Measurements from ENCODE around the gene UBL7.

The UBL7 gene

GRCh38 chr15:74422652-74423430 is 38.1 kb downstream of the UBL7 start:
- no peak for FAIRE-seq

- FAIRE-seq = no peak
Measured at GRCh38 chr15:74422265-74422651, 38.7 kb downstream of the UBL7 start.

DNA sequence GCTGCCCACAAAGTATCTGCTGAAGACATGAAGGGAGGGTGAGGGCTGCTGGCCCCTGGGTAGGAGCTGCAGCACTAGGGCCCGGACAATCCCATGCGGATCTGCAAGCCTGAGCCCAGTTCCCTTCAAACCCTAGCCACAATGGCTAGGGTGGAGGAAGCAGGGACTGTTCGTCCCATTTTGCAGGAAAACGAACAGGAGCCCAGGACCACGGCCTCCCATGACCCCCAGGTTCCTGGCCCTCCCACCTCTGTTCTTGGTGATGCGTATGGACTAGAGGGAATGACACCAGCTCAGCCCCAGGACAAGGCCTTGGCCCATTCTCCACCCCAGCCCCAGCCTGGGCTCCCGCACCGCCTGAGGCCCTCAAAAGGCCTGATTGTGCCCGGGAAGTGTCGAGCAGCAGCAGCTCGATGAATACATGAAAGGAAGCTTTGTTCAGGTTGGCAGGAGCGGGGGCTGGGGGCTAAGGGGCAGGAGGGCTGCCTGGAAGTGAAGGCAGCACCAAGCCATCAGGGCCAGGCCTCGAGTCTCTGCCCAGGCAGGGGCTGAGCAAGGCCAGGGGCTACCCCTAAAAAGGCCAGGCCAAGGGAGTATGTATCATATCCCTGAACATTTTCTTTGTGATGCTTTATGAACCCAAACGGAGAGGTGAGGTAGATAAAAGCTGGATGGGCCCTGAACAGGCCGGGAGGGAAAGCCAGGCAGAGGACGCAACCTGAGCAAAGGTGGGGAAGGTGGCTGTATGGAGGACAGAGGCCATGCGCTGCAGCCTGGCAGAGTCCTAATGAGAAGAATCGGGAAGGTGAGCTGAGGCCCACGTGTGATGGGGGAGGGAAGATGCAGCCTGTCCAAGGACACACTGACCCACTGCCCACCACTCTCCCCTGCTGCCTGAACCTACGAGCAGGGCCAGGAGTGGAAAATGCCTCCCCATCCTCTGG is 39.4 kb downstream of the UBL7 start:
- FAIRE-seq = no peak

- no peak for FAIRE-seq
Measured at GRCh38 chr15:74420193-74420905, 40.6 kb downstream of the UBL7 start.

DNA sequence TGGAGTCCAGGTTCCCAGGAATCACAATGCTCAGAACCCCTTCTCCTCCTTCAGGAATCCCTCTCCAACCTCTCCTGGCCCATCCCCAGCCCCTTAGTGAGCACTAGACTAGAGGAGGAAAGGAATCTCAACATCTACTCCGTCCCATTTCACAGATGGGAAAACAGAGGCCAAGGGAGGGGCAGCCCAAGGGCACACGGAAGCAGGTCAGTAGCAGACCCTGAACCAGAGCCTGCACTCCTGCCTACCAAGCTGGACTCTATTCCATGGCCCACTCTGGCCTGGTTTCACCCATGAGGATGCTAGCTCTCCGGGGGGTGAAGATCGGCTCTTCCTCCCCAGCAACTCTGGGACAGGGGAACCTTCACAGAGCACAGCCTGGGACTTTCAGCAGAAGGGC is 41.5 kb downstream of the UBL7 start:
- no peak for FAIRE-seq

DNA sequence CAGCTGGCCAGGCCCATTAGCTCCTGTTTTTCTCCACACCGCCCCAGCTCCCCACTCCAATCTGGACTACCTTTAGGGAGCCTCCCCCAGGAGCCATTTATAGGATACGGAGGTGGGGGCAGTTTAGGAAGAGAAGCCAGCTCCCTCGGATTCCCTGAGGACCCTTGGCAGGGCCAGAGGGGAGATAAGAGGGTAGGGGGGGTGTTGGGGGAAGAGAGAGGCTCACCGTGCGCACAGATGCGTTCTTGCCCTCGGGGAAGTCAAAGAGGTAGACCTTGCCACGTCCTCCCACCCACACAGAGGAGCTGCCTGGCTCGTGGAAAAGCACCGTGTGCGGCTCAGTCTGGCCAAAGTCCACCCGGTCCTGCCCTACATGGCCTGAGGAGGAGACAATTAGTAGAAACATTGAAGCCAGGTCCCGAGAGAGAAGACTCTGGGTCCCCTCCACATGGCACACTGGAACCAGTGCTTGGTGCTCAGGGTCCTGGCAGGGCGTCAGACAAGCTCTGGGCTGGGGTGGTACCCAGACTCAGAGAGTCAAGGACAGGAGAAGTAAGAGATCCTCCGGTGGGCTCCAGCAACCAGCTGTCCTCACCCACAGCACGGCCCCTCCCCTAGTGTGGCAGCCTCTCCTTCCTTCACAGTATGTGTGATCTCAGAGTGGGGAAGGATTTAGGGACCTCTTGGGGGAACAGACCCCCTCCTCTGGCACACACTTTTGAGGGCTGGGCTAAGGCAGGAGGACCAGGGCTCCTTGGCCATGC is 42.2 kb downstream of the UBL7 start:
- no peak for FAIRE-seq

- no peak for FAIRE-seq
Measured at GRCh38 chr15:74417670-74418069, 43.3 kb downstream of the UBL7 start.

GRCh38 chr15:74417225-74417624 is 43.7 kb downstream of the UBL7 start:
- FAIRE-seq = no peak

- FAIRE-seq = no peak
Measured at GRCh38 chr15:74415966-74416916, 44.7 kb downstream of the UBL7 start.

- no peak for FAIRE-seq
Measured at GRCh38 chr15:74414603-74415338, 46.2 kb downstream of the UBL7 start.

- FAIRE-seq = no peak
Measured at GRCh38 chr15:74414081-74414580, 46.8 kb downstream of the UBL7 start.

DNA sequence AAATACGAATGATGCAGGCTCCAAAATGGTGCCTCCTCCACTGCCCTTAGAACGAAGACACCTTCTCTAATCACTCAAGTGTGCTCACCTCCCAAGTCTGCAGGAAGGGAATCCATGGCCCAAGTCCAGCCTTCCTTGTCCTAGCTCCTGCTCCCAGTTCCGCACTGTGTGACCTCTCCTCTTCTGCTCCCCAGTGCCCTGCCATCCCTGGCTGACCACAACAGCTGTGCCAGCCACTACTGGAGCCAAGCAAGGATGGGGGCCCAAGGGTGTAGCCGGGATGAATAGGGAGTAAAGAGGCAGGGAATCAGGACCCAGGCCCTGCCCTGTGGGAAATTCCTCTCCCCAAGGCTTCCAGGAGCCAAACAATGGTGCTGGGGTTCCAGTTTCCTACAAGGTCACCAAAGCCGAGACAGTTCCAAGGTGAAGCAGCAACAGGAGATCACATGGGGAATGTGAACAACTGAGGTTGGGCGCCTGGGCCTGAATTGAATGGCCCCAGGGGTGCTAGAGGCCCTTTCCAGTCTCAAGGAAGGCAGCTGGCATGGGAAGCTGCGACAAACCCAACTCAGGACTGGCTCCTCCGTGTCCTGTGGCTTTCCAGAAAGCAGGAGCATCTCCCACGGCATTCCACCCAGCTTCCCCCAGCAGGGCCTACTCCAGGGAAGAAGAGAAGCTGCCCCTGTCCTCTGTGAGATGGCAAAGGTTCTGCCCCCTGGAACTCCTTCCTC is 47.4 kb downstream of the UBL7 start:
- FAIRE-seq = no peak

- no peak for FAIRE-seq
Measured at GRCh38 chr15:74412159-74412558, 48.8 kb downstream of the UBL7 start.

GRCh38 chr15:74411686-74412085 is 49.3 kb downstream of the UBL7 start:
- no peak for FAIRE-seq

GRCh38 chr15:74410502-74410901 is 50.5 kb downstream of the UBL7 start:
- FAIRE-seq = no peak

GRCh38 chr15:74409225-74409624 is 51.7 kb downstream of the UBL7 start:
- no peak for FAIRE-seq

DNA sequence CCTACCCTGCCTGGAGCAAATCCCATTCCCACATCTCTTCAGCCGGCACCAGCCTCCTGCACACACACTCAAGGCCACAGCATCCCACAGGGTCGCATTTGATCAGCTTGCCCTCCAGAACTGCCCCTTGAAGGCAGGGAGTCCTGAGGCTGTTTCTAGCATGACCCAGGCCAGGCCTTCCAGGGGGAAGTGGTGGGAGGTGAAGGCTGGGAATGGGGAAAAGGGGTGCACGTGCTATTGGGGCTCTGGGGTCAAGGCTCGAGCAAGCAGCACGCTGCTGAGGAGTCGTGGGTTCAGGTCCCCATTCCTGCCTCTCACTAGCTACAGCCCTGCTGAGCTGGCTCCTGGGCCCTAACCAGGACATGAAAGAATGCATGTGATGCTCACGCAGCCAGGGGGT is 52.1 kb downstream of the UBL7 start:
- FAIRE-seq = no peak

DNA sequence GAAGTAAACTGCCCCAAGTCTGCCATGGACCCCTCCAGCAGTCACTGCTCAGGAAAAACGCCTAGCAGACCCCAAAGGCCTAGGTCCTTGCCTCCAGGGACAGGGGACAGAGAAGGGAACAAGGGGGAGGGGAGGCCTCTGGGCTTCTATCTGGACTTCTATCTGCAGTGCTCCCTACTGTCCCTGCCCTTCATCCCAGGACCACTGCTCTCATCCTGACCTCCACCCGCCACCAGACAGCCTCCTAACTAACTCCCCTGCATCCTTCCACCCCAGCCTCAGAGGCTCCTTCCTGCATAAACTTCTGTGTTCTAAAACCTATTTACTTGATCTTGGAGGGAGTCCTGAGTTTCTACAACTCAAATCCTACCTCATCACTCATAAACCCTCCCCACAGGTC is 52.6 kb downstream of the UBL7 start:
- no peak for FAIRE-seq

DNA sequence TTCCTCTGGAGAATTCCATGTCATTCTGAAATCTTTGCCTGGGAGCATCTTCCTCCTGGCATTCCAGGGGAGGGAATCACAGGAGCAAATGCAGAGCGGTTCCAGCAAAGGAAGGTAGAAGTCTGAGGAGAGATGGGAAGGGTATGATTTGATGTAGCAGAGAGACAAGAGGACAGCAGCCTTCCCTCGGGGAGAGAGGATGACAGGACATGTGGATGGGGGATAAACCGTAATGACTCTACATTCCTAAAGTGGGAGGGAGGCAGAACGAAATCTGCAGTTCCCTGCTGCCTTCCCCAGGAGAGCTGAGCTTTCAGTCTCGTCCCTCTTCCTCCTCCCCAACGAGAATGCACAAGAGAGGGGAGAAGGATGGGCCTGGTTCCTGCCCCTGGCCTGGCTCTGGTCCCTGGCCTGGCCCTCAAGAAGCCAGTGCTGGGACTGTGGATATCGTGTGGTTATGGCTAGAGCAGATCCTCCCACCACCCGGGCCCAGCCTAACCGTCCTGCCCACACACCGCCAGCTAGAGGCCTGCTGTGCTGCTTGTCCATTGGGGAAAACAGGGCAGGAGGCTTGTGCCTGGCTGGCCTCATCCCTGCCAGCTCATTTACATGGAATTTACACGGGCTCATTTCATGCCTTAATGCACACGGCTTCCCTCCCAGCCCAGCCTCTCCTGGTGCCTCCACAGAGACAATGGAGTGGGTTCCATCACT is 53.8 kb downstream of the UBL7 start:
- no peak for FAIRE-seq

Measured in G401.6 (cell line).